ENCODE results near the gene DAAM1. TPM values are rescaled to one million over a fixed set of nuclear protein-coding genes. Genes with fewer than 3 reads are reported as not detected.

Gene DAAM1
- total and polyA plus RNA-seq, 10 donors = 8.3 to 76.1 (median 35.2) TPM

- TF ChIP-seq POLR2AphosphoS5 (IDR thresholded peaks at IDR 0.05) (no peak), CTCF (IDR thresholded peaks at IDR 0.05 in 8 of 11, conservative IDR thresholded peaks at IDR 0.05 in 3 of 11) (no peak), POLR2A (IDR thresholded peaks at IDR 0.05) (no peak)
- WGBS, 5 donors = 58 to 79% (median 69%) methylated on average over 2 of the region's 2 CpGs
- H3K4me1 ChIP-seq = peaks cover 0 to 20% (median 7%) of the 10 kb centered on the region in 6 donors
- no peak for DNase-seq
- no peaks in the 10 kb centered on the region for H3K27me3 ChIP-seq (replicated peaks in 1 of 7)
- H3K36me3 ChIP-seq = no peaks in the 10 kb centered on the region
- H3K9me3 ChIP-seq = peaks cover 0 to 4% (median 0%) of the 10 kb centered on the region in 8 donors
- intact Hi-C loops (cut with DNase I; ENCODE audit: low total_unique reads) = no loop called here
- H3K4me3 ChIP-seq = no peak overlapping the region
- no peak overlapping the region for H3K27ac ChIP-seq
These were observed 34.1 kb upstream of the DAAM1 start for GRCh38 chr14:59154373-59154772.

GRCh38 chr14:59155886-59156285 lies 32.6 kb upstream of the DAAM1 start:
- Histone ChIP-seq H3K27me3 (replicated peaks in 1 of 7) (no peaks in the 10 kb centered on the region), H3K4me1 (peaks cover 0 to 16% (median 6%) of the 10 kb centered on the region in 6 donors), H3K27ac (no peak overlapping the region), H3K36me3 (no peaks in the 10 kb centered on the region), H3K4me3 (no peak overlapping the region), H3K9me3 (peaks cover 0 to 4% (median 0%) of the 10 kb centered on the region in 8 donors)
- intact Hi-C loops (cut with DNase I; ENCODE audit: low total_unique reads) = no loop called here
- DNase-seq = no peak
- TF ChIP-seq POLR2A (IDR thresholded peaks at IDR 0.05) (no peak), CTCF (IDR thresholded peaks at IDR 0.05 in 8 of 11, conservative IDR thresholded peaks at IDR 0.05 in 3 of 11) (no peak), POLR2AphosphoS5 (IDR thresholded peaks at IDR 0.05) (no peak)
- 58 to 77% (median 66%) methylated on average over 3 of the region's 3 CpGs for WGBS, 5 donors

- Histone ChIP-seq H3K36me3 (no peaks in the 10 kb centered on the region), H3K9me3 (peaks cover 0 to 4% (median 0%) of the 10 kb centered on the region in 8 donors), H3K27me3 (replicated peaks in 1 of 7) (peaks cover 0 to 4% (median 0%) of the 10 kb centered on the region in 7 donors), H3K27ac (no peak overlapping the region), H3K4me3 (no peak overlapping the region), H3K4me1 (peaks cover 0 to 7% (median 0%) of the 10 kb centered on the region in 6 donors)
- TF ChIP-seq POLR2A (IDR thresholded peaks at IDR 0.05) (no peak), POLR2AphosphoS5 (IDR thresholded peaks at IDR 0.05) (no peak), CTCF (IDR thresholded peaks at IDR 0.05 in 8 of 11, conservative IDR thresholded peaks at IDR 0.05 in 3 of 11) (no peak)
- intact Hi-C loops (cut with DNase I; ENCODE audit: low total_unique reads) = no loop called here
- DNase-seq = no peak
- 59 to 100% (median 97%) methylated on average over 1 of the region's 1 CpG for WGBS, 5 donors
These were observed 29.3 kb upstream of the DAAM1 start for GRCh38 chr14:59159169-59159568.

- H3K9me3 ChIP-seq = peaks cover 0 to 4% (median 0%) of the 10 kb centered on the region in 8 donors
- intact Hi-C loops (cut with DNase I; ENCODE audit: low total_unique reads) = no loop called here
- no peak overlapping the region for H3K27ac ChIP-seq
- peaks cover 0 to 4% (median 0%) of the 10 kb centered on the region in 7 donors for H3K27me3 ChIP-seq (replicated peaks in 1 of 7)
- 85 to 92% (median 90%) methylated on average over 5 of the region's 5 CpGs for WGBS, 5 donors
- H3K36me3 ChIP-seq = no peaks in the 10 kb centered on the region
- TF ChIP-seq POLR2AphosphoS5 (IDR thresholded peaks at IDR 0.05) (no peak), CTCF (IDR thresholded peaks at IDR 0.05 in 8 of 11, conservative IDR thresholded peaks at IDR 0.05 in 3 of 11) (no peak), POLR2A (IDR thresholded peaks at IDR 0.05) (no peak)
- no peak overlapping the region for H3K4me3 ChIP-seq
- no peaks in the 10 kb centered on the region for H3K4me1 ChIP-seq
- no peak for DNase-seq
These were observed 28.0 kb upstream of the DAAM1 start for GRCh38 chr14:59160506-59160905.

Measured in spleen (tissue), 11 donors.